ENCODE measurements around the gene RASSF4.

The RASSF4 gene

DNA sequence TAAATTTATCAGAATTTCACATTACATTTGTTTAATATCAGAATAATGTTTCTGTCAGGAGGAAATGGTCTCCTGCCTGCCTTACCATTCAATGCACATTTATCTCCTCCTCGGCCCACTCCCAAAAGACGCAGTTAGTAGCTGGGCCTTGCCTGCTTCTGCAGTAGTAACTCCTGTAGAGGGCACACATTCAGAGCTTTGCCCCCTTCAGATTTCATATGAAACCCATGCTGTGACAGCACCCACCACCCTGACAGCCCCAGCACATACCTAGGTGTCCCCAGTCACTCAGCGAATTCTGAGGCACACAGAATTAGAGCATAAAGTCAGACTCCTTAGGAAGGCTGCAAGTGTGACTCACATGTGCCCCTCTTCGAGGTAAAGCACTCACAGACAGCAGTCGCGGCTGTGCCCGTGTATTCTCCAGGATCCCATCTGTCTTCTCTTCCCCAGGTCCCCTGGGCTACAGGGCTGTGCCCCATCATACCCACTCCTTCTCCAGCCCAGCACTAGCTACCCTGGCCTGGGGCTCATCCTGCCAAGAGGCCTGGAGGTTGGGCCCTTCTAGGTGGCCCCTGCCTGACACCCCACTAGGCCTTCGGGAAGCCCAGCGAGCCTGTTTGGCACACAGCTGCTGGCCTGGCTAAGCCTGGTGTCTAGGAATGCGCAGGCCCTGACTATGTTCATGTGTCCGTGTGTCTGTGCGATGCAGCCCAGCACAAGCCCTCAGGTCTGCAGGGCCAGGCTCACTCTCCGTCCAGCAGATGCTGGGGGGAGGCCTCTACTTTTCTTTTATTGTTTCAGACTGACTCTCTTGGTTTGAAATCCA lies 23.7 kb downstream of the RASSF4 start:
- TF ChIP-seq, protein P1, sequence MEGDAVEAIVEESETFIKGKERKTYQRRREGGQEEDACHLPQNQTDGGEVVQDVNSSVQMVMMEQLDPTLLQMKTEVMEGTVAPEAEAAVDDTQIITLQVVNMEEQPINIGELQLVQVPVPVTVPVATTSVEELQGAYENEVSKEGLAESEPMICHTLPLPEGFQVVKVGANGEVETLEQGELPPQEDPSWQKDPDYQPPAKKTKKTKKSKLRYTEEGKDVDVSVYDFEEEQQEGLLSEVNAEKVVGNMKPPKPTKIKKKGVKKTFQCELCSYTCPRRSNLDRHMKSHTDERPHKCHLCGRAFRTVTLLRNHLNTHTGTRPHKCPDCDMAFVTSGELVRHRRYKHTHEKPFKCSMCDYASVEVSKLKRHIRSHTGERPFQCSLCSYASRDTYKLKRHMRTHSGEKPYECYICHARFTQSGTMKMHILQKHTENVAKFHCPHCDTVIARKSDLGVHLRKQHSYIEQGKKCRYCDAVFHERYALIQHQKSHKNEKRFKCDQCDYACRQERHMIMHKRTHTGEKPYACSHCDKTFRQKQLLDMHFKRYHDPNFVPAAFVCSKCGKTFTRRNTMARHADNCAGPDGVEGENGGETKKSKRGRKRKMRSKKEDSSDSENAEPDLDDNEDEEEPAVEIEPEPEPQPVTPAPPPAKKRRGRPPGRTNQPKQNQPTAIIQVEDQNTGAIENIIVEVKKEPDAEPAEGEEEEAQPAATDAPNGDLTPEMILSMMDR (IDR thresholded peaks at IDR 0.05; ENCODE audit: low read depth, low read length) = no peak
- in situ Hi-C loops (cut with HindIII; ENCODE audit: low sequenced_read_pairs) = no loop called here
- DNase-seq (ENCODE audit: low read depth, low spot score) = no peak
- H3K4me3 ChIP-seq (ENCODE audit: low read depth, low read length) = no peak overlapping the region

DNA sequence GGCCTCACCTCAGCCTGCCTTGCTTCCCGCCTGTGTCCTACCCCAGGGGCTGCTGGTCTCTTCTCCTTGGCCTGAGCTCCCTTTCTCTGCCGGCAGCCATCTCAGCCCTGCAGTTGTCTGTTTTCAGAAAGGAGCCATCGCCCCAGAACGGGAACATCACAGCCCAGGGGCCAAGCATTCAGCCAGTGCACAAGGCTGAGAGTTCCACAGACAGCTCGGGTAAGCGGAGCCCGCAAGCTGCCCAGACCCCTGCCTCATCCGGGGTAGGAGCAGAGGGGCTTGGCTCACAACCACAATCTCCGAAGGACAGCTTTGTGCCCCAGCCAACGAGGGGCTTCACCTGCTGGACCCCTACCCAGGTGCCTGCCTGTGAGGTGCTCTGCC lies 24.3 kb downstream of the RASSF4 start:
- TF ChIP-seq, protein P1 (IDR thresholded peaks at IDR 0.05; ENCODE audit: low read depth, low read length) = no peak
- DNase-seq (ENCODE audit: low read depth, low spot score) = no peak
- in situ Hi-C loops (cut with HindIII; ENCODE audit: low sequenced_read_pairs) = no loop called here

GRCh38 chr10:44984671-44985101 lies 25.1 kb downstream of the RASSF4 start:
- no peak for DNase-seq (ENCODE audit: low read depth, low spot score)
- in situ Hi-C loops (cut with HindIII; ENCODE audit: low sequenced_read_pairs) = no loop called here

More for the DNA sequence above, 24.3 kb downstream of the RASSF4 start:
- no peak overlapping the region for H3K4me3 ChIP-seq (ENCODE audit: low read depth, low read length)

DNA sequence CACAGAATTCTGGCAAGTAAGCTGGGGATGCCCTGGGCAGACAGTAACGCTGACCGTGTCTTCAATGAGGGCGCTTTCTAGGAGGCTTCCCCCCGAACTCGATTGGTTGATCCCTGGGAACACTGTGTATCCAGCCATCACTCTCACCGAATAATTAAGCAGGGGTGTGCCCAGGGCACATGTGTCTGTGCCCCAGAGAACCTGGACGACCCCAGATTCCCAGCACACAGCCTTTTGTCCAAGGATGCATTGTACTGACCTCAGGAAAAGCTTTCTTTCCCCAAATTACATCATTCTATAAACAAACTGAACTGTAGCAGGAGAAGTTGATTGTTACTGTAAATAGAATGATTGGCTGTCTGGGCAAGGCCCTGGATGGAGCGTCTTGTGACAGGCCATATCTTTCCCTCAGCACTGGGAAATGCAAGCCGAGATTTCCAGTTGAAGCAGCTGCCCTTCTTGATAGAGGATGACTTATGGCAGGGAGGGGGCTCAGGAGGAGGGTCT lies 25.6 kb downstream of the RASSF4 start:
- DNase-seq (ENCODE audit: low read depth, low spot score) = no peak
- TF ChIP-seq, protein P1 (IDR thresholded peaks at IDR 0.05; ENCODE audit: low read depth, low read length) = no peak
- no peak overlapping the region for H3K4me3 ChIP-seq (ENCODE audit: low read depth, low read length)
- in situ Hi-C loops (cut with HindIII; ENCODE audit: low sequenced_read_pairs) = no loop called here

More at GRCh38 chr10:44984671-44985101, 25.1 kb downstream of the RASSF4 start:
- no peak overlapping the region for H3K4me3 ChIP-seq (ENCODE audit: low read depth, low read length)
- TF ChIP-seq, protein P1 (IDR thresholded peaks at IDR 0.05; ENCODE audit: low read depth, low read length) = no peak

DNA sequence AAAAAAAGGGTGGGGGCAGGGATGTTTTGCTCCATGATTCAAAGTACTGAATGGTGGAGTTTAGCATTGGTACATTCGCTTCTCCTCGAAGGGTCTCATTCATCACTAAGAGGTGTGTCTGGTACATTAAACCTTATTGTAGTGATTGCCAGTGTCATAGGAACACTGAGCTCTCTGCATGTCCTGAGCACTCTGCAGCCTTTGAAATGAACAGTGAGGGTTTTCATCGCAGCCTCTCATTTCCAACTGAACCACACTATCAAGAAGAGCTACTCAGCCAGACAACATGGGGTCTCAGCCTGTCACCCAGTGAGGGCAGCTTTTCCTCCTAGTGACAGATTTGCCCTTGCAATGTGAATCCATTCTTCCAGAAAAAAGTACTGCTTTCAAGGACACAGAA lies 26.6 kb downstream of the RASSF4 start:
- in situ Hi-C loops (cut with HindIII; ENCODE audit: low sequenced_read_pairs) = no loop called here
- DNase-seq (ENCODE audit: low read depth, low spot score) = no peak
- no peak overlapping the region for H3K4me3 ChIP-seq (ENCODE audit: low read depth, low read length)
- TF ChIP-seq, protein P1 (IDR thresholded peaks at IDR 0.05; ENCODE audit: low read depth, low read length) = no peak

DNA sequence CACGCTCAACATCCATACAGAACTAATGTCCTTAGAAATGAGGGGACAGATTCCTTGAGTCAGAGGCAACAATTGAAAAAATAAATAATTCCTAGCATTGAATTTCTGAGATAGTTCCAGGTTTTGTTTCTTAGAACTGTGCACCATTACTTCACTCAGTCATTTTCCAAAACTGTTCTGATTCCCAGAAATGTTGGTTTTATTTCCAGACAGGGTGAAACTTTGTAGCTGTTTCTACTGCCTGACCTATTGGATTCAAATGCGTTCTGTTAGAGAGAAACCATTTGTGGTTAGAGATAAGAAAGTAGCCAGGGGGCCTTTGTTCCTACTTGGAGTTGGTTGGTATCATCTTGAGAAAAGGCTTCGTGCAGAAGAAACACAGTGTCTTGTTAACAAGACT lies 27.1 kb downstream of the RASSF4 start:
- no peak overlapping the region for H3K4me3 ChIP-seq (ENCODE audit: low read depth, low read length)
- in situ Hi-C loops (cut with HindIII; ENCODE audit: low sequenced_read_pairs) = no loop called here
- TF ChIP-seq, protein P1 (IDR thresholded peaks at IDR 0.05; ENCODE audit: low read depth, low read length) = no peak
- peak; percentile 38 for DNase-seq (ENCODE audit: low read depth, low spot score)
